Esophagus (tissue), 2 donors: ENCODE data around the gene KIF3A. TPM values are rescaled to one million over a fixed set of nuclear protein-coding genes. Genes with fewer than 3 reads are reported as not detected.

ENCODE experiments used
- H3K27ac ChIP-seq, 2 donors: one replicate each; pipeline ENCODE4 v1.5.1; 2013; ENCODE audit warnings: low read depth in 2 of 2, mild to moderate bottlenecking in 2 of 2, inconsistent platforms in 1 of 2, low read length in 1 of 2, moderate library complexity in 1 of 2
- H3K27me3 ChIP-seq, 2 donors: one replicate each; pipeline ENCODE4 v1.6.1; 2013; ENCODE audit warnings: low read length in 2 of 2, control low read depth in 1 of 2, mild to moderate bottlenecking in 1 of 2; ENCODE audit not compliant: insufficient read depth in 2 of 2, control insufficient read depth in 1 of 2
- H3K36me3 ChIP-seq, 2 donors: one replicate each; pipeline ENCODE4 v1.6.1; 2013; ENCODE audit warnings: low read length in 1 of 2; ENCODE audit not compliant: control insufficient read depth in 2 of 2, insufficient read depth in 2 of 2
- H3K4me1 ChIP-seq, 2 donors: one replicate each; pipeline ENCODE4 v1.6.1; 2013; ENCODE audit warnings: low read length in 1 of 2; ENCODE audit not compliant: control insufficient read depth in 2 of 2, insufficient read depth in 2 of 2
- H3K4me3 ChIP-seq, 2 donors: one replicate each; pipeline ENCODE4 v1.5.1; 2013; ENCODE audit warnings: low read length in 2 of 2, mild to moderate bottlenecking in 2 of 2, low read depth in 1 of 2, moderate library complexity in 1 of 2
- H3K9me3 ChIP-seq, 2 donors: one replicate each; pipeline ENCODE4 v1.6.1; 2013; ENCODE audit warnings: mild to moderate bottlenecking in 2 of 2, low read depth in 1 of 2, low read length in 1 of 2, moderate library complexity in 1 of 2; ENCODE audit not compliant: control insufficient read depth in 2 of 2, insufficient read depth in 1 of 2
- whole genome bisulfite sequencing, 2 donors: extraction: QIAGEN DNeasy Blood & Tissue Kit; methylation state at CpG; one replicate each; pipeline ENCODE4 v1.1.7; 2013; 5-methylcytosine and 5-hydroxymethylcytosine counted together
- polyA plus RNA-seq, 2 donors: library from polyadenylated mRNA; stranded (reverse); fragments of 200-250 nt; gene quantifications; one replicate each; pipeline ENCODE4 v1.2.3, GENCODE V29; 2013
- donor health status: healthy with polysubstance abuse.
- donor health status: Bipolar disorder and iron deficiency.

Gene KIF3A
- polyA plus RNA-seq, 2 donors, result 2.0 to 2.4 TPM

GRCh38 chr5:132681983-132682382 lies 55.4 kb downstream of the KIF3A start:
- no peaks in the 10 kb centered on the region for H3K9me3 ChIP-seq
- no peaks in the 10 kb centered on the region for H3K27me3 ChIP-seq
- H3K4me1 ChIP-seq, result no peaks in the 10 kb centered on the region
- H3K27ac ChIP-seq, result no peak overlapping the region
- no peak overlapping the region for H3K4me3 ChIP-seq
- 92% methylated on average over 4 of the region's 4 CpGs for WGBS, 2 donors
- H3K36me3 ChIP-seq, result no peaks in the 10 kb centered on the region

- H3K4me1 ChIP-seq, result no peaks in the 10 kb centered on the region
- H3K27ac ChIP-seq, result no peak overlapping the region
- 86 to 91% methylated on average over 2 of the region's 2 CpGs for WGBS, 2 donors
- H3K4me3 ChIP-seq, result no peak overlapping the region
- H3K36me3 ChIP-seq, result no peaks in the 10 kb centered on the region
- H3K27me3 ChIP-seq, result no peaks in the 10 kb centered on the region
- no peaks in the 10 kb centered on the region for H3K9me3 ChIP-seq
Measured at GRCh38 chr5:132681476-132681831, 55.9 kb downstream of the KIF3A start.

GRCh38 chr5:132680780-132681475 lies 56.4 kb downstream of the KIF3A start:
- 87 to 95% methylated on average over 8 of the region's 8 CpGs for WGBS, 2 donors
- Histone ChIP-seq H3K9me3 (no peaks in the 10 kb centered on the region), H3K4me1 (no peaks in the 10 kb centered on the region), H3K4me3 (no peak overlapping the region), H3K27ac (no peak overlapping the region), H3K27me3 (no peaks in the 10 kb centered on the region), H3K36me3 (no peaks in the 10 kb centered on the region)

- Histone ChIP-seq H3K4me3 (no peak overlapping the region), H3K36me3 (no peaks in the 10 kb centered on the region), H3K27ac (no peak overlapping the region), H3K9me3 (no peaks in the 10 kb centered on the region), H3K27me3 (no peaks in the 10 kb centered on the region), H3K4me1 (no peaks in the 10 kb centered on the region)
- WGBS, 2 donors, result 96% methylated on average over 15 of the region's 15 CpGs
Measured at GRCh38 chr5:132679717-132680380, 57.5 kb downstream of the KIF3A start.

- 92 to 94% methylated on average over 7 of the region's 7 CpGs for WGBS, 2 donors
- Histone ChIP-seq H3K4me1 (peaks cover 0 to 2% of the 10 kb centered on the region in 2 donors), H3K27ac (no peak overlapping the region), H3K36me3 (no peaks in the 10 kb centered on the region), H3K27me3 (no peaks in the 10 kb centered on the region), H3K4me3 (no peak overlapping the region), H3K9me3 (no peaks in the 10 kb centered on the region)
Measured at GRCh38 chr5:132679166-132679565, 58.2 kb downstream of the KIF3A start.

GRCh38 chr5:132678735-132679134 lies 58.6 kb downstream of the KIF3A start:
- H3K4me3 ChIP-seq, result no peak overlapping the region
- H3K27ac ChIP-seq, result no peak overlapping the region
- no peaks in the 10 kb centered on the region for H3K36me3 ChIP-seq
- H3K9me3 ChIP-seq, result no peaks in the 10 kb centered on the region
- WGBS, 2 donors, result 94 to 100% methylated on average over 1 of the region's 1 CpG
- peaks cover 0 to 5% of the 10 kb centered on the region in 2 donors for H3K4me1 ChIP-seq
- H3K27me3 ChIP-seq, result no peaks in the 10 kb centered on the region

- Histone ChIP-seq H3K36me3 (no peaks in the 10 kb centered on the region), H3K27me3 (no peaks in the 10 kb centered on the region), H3K9me3 (no peaks in the 10 kb centered on the region), H3K4me3 (no peak overlapping the region), H3K27ac (no peak overlapping the region), H3K4me1 (peaks cover 0 to 5% of the 10 kb centered on the region in 2 donors)
- WGBS, 2 donors, result 90 to 91% methylated on average over 15 of the region's 15 CpGs
Measured at GRCh38 chr5:132677682-132678400, 59.5 kb downstream of the KIF3A start.

GRCh38 chr5:132677191-132677590 lies 60.2 kb downstream of the KIF3A start:
- Histone ChIP-seq H3K4me3 (no peak overlapping the region), H3K9me3 (no peaks in the 10 kb centered on the region), H3K27ac (no peak overlapping the region), H3K36me3 (no peaks in the 10 kb centered on the region), H3K4me1 (peaks cover 0 to 5% of the 10 kb centered on the region in 2 donors), H3K27me3 (no peaks in the 10 kb centered on the region)
- 53% methylated on average over 7 of the region's 7 CpGs for WGBS, 2 donors

- Histone ChIP-seq H3K27ac (no peak overlapping the region), H3K4me3 (no peak overlapping the region), H3K4me1 (peaks cover 0 to 5% of the 10 kb centered on the region in 2 donors), H3K36me3 (no peaks in the 10 kb centered on the region), H3K9me3 (no peaks in the 10 kb centered on the region), H3K27me3 (no peaks in the 10 kb centered on the region)
- WGBS, 2 donors, result 91 to 94% methylated on average over 11 of the region's 11 CpGs
Measured at GRCh38 chr5:132675936-132676689, 61.2 kb downstream of the KIF3A start.
